Suprapubic skin (tissue), 4 donors: ENCODE measurements around the gene ZNF836. TPM values are rescaled to one million over a fixed set of nuclear protein-coding genes. Genes with fewer than 3 reads are reported as not detected.
A peak's percentile ranks its signal among the peaks of the same experiment; 100 is the strongest.

ENCODE experiments used
- DNase-seq, 2 donors: peaks; one replicate each; pipeline ENCODE4 v3.0.0-alpha.2; 2019; ENCODE audit warnings: low spot score in 2 of 2
- H3K27ac ChIP-seq: fragments of 200-600 bp; sonication (generic); one replicate; pipeline ENCODE4 v1.5.1; 2019
- H3K27me3 ChIP-seq: fragments of 200-600 bp; sonication (generic); one replicate; pipeline ENCODE4 v1.5.1; 2019
- H3K36me3 ChIP-seq: fragments of 200-600 bp; sonication (generic); one replicate; pipeline ENCODE4 v1.5.1; 2019
- H3K4me1 ChIP-seq: fragments of 200-600 bp; sonication (generic); one replicate; pipeline ENCODE4 v1.5.1; 2019
- H3K4me3 ChIP-seq: fragments of 200-600 bp; sonication (generic); one replicate; pipeline ENCODE4 v1.5.1; 2019; ENCODE audit warnings: mild to moderate bottlenecking
- H3K9me3 ChIP-seq: fragments of 200-600 bp; sonication (generic); one replicate; pipeline ENCODE4 v1.5.1; 2019
- EP300 ChIP-seq: sonication (generic); formaldehyde crosslinking; IDR thresholded peaks from one replicate; pipeline ENCODE4 v1.6.1; 2017; ENCODE audit warnings: antibody characterized with exemption
- POLR2A ChIP-seq, 2 donors: fragments of 450-650 bp; IDR thresholded peaks; one replicate each; pipeline ENCODE4 v1.6.1; 2017; ENCODE audit warnings: antibody characterized with exemption in 2 of 2, mild to moderate bottlenecking in 2 of 2, moderate library complexity in 2 of 2
- POLR2AphosphoS5 ChIP-seq, 3 donors: sonication (generic); formaldehyde crosslinking; IDR thresholded peaks; one replicate each; pipeline ENCODE4 v1.6.1; 2017; ENCODE audit warnings: antibody characterized with exemption in 3 of 3
- WGBS: methylation state at CpG from one replicate; pipeline ENCODE4 v1.1.5; 2018; 5-methylcytosine and 5-hydroxymethylcytosine counted together
- total RNA-seq, 4 donors: library from RNA; depleted of rRNA; stranded (reverse); fragments of >200 nt; gene quantifications; one replicate each; pipeline ENCODE4 v1.1.0, GENCODE V29; 2016
- TF ChIP-seq, protein P1 (sequence below), 2 donors: fragments of 200-600 bp in 1 of 2; fragments of 450-650 bp in 1 of 2; sonication (generic) in 1 of 2; IDR thresholded peaks; one replicate each; pipeline ENCODE4 v1.5.1; 2016 to 2019; ENCODE audit warnings: antibody characterized with exemption in 2 of 2, mild to moderate bottlenecking in 1 of 2, moderate library complexity in 1 of 2

Gene ZNF836
- total RNA-seq, 4 donors from 2014 or later, result 7.3 to 25.7 (median 15.9) TPM

DNA sequence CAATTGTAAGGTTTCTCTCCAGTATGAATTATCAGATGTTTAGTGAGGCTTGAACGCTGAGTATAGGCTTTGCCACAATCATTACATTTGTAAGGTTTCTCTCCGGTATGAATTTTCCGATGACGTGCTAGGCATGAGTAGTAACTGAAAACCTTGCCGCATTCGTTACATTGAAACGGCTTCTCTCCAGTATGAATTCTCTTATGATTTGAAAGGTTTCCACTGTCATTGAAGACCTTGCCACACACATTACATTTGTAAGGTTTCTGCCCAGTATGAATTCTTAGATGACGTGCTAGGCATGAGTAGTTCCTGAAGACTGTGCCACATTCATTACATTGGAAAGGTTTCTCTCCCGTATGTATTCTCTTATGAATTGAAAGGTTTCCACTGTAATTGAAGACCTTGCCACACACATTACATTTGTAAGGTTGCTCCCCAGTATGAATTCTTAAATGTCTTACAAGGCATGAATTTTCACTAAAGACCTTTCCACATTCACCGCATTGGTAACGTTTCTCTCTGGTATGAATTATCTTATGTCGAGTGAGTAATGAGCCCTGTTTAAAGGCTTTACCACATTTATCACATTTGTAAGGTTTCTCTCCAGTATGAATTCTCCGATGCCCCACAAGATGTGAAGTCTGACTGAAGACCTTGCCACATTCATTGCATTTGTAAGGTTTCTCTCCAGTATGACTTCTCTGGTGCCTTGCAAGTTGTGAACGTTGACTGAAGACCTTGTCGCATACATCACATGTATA is 15.6 kb downstream of the ZNF836 start:
- peaks cover 32% of the 10 kb centered on the region for H3K9me3 ChIP-seq
- DNase-seq, result no peak
- 97% methylated on average over 15 of the region's 15 CpGs for WGBS

DNA sequence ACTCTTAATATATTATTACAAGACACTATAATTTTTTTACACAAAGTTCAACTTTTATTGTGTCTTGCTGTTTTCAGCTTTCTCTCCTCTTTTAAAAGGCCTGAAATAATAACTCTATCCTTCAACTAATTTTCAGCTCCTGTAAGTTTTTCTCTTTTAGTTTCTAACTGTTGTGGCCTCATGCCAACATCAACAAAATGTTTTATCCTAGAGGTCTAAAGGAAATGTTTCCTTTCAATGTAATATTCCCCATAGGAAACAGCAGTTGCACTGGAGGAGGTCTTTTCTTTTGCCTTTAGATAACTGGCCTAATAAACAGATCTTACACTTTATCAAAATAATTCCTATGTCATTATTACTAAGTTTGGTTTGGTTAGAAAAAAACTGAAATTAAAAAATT is 23.2 kb downstream of the ZNF836 start:
- no peak for TF ChIP-seq EP300
- no peak for TF ChIP-seq POLR2AphosphoS5 (IDR thresholded peaks at IDR 0.05)
- TF ChIP-seq, protein P1, sequence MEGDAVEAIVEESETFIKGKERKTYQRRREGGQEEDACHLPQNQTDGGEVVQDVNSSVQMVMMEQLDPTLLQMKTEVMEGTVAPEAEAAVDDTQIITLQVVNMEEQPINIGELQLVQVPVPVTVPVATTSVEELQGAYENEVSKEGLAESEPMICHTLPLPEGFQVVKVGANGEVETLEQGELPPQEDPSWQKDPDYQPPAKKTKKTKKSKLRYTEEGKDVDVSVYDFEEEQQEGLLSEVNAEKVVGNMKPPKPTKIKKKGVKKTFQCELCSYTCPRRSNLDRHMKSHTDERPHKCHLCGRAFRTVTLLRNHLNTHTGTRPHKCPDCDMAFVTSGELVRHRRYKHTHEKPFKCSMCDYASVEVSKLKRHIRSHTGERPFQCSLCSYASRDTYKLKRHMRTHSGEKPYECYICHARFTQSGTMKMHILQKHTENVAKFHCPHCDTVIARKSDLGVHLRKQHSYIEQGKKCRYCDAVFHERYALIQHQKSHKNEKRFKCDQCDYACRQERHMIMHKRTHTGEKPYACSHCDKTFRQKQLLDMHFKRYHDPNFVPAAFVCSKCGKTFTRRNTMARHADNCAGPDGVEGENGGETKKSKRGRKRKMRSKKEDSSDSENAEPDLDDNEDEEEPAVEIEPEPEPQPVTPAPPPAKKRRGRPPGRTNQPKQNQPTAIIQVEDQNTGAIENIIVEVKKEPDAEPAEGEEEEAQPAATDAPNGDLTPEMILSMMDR (IDR thresholded peaks at IDR 0.05), result no peak
- TF ChIP-seq POLR2A (IDR thresholded peaks at IDR 0.05), result no peak
- Histone ChIP-seq H3K27me3 (no peaks in the 10 kb centered on the region), H3K9me3 (peaks cover 8% of the 10 kb centered on the region), H3K4me1 (no peaks in the 10 kb centered on the region), H3K4me3 (no peak overlapping the region), H3K27ac (no peak overlapping the region), H3K36me3 (no peaks in the 10 kb centered on the region)
- no peak for DNase-seq

More for the DNA sequence above, 15.6 kb downstream of the ZNF836 start:
- H3K4me3 ChIP-seq, result no peak overlapping the region
- TF ChIP-seq POLR2A (IDR thresholded peaks at IDR 0.05) (no peak), POLR2AphosphoS5 (IDR thresholded peaks at IDR 0.05) (no peak), EP300 (no peak)
- TF ChIP-seq, protein P1 (IDR thresholded peaks at IDR 0.05), result no peak
- no peak overlapping the region for H3K27ac ChIP-seq
- no peaks in the 10 kb centered on the region for H3K27me3 ChIP-seq
- H3K36me3 ChIP-seq, result peaks cover 46% of the 10 kb centered on the region
- no peaks in the 10 kb centered on the region for H3K4me1 ChIP-seq

DNA sequence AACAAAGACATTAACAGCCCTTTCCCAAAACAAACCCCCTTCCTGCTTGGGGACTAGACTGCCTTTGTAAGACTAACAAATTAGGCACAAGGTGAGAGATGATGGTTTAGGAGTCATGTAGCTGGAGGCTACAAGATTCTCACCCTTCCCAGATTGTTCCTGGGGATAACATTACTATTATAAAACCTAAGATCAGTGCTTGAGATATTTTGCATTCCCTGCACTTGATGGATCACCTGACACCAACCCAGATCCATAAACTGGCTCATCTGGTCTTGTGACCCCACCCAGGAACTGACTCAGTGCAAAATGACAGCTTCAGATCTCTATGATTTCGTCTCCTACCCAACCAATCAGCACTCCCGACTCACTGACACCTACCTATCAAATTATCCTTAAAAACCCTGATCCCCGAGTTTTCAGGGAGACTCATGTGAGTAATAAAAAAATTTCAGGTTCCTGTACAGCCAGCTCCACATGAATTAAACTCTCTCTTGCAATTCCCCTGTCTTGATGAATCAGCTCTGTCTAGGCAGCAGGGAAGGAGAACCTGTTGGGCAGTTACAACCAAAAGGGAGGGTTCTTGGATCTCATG is 29.3 kb downstream of the ZNF836 start:
- Histone ChIP-seq H3K27me3 (no peaks in the 10 kb centered on the region), H3K9me3 (no peaks in the 10 kb centered on the region), H3K27ac (peak overlapping the region; percentile 77), H3K36me3 (no peaks in the 10 kb centered on the region), H3K4me3 (peak overlapping the region; percentile 22), H3K4me1 (peaks cover 37% of the 10 kb centered on the region)
- 45% methylated on average over 3 of the region's 3 CpGs for WGBS
- DNase-seq, result no peak
- TF ChIP-seq EP300, result no peak
- TF ChIP-seq, protein P1 (IDR thresholded peaks at IDR 0.05), result no peak
- TF ChIP-seq POLR2AphosphoS5 (IDR thresholded peaks at IDR 0.05), result no peak
- TF ChIP-seq POLR2A (IDR thresholded peaks at IDR 0.05), result no peak

DNA sequence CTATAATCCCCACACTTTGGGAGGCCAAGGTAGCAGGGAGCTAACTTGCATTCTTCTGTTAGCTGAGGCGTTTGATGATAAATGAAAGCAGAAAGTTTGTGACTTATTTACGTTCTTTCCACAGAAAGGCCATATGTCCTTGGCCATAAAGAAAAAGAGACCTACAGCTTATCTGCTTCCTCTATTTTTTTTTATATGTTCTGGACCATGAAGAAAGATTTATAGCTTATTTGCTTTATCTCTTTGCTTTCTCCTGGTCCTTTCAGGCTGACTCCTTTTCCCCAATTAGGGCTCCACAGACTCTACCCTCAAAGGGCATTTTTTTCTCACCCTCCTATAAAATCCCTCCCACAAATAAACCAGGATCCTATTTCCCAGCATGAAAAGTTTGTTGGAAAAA is 30.2 kb downstream of the ZNF836 start:
- Histone ChIP-seq H3K9me3 (no peaks in the 10 kb centered on the region), H3K27ac (peak overlapping the region; percentile 77), H3K4me3 (no peak overlapping the region), H3K27me3 (no peaks in the 10 kb centered on the region), H3K36me3 (no peaks in the 10 kb centered on the region), H3K4me1 (peaks cover 37% of the 10 kb centered on the region)
- 84% methylated on average over 2 of the region's 2 CpGs for WGBS
- TF ChIP-seq, protein P1 (IDR thresholded peaks at IDR 0.05), result no peak
- no peak for TF ChIP-seq POLR2A (IDR thresholded peaks at IDR 0.05)
- no peak for TF ChIP-seq EP300
- no peak for TF ChIP-seq POLR2AphosphoS5 (IDR thresholded peaks at IDR 0.05)
- no peak for DNase-seq

DNA sequence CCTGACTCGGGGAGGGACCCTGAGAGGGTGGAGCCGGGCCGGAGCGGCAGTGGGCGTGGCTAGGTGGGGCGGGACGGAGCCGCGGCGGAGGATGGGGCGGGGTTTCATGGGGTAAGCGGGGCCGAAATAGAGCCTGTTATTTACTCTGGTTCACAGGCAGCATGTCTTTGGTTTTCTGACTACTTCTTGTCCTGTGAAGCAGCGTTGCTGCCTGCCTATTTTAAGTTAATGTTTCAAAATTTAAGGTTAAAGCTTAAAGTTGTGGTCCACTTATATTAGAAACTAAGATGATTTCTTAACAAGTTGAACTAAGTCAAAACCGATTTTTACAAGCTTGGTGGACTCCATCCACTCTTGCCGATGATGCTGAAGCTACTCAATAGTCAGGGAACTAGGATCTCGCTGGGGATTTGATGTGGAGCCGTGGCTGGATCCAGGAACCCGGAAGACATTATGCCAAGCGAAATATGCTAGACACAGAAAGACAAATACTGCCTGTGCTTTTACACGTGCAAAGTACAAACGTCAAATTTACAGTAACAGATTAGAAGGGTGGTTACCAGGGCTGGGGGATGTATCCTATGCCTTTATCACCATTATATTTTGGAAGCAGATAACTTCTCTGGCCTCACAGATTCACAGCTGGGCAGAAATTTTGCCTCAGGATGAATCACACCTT is 31.2 kb downstream of the ZNF836 start:
- Histone ChIP-seq H3K36me3 (no peaks in the 10 kb centered on the region), H3K4me1 (peaks cover 37% of the 10 kb centered on the region), H3K27ac (peak overlapping the region; percentile 98), H3K27me3 (no peaks in the 10 kb centered on the region), H3K4me3 (peak overlapping the region; percentile 93), H3K9me3 (no peaks in the 10 kb centered on the region)
- TF ChIP-seq POLR2AphosphoS5 (IDR thresholded peaks at IDR 0.05) (no peak), POLR2A (IDR thresholded peaks at IDR 0.05) (no peak), EP300 (no peak)
- TF ChIP-seq, protein P1 (IDR thresholded peaks at IDR 0.05), result no peak
- DNase-seq, result no peak
- WGBS, result 15% methylated on average over 22 of the region's 22 CpGs
